B cell (primary cell): ENCODE measurements around the gene PUM1.

Experiments used
- CTCF ChIP-seq: fragments of 200-600 bp; IDR thresholded peaks from one replicate; pipeline ENCODE4 v1.8.0; 2022; ENCODE audit warnings: antibody characterized with exemption, mild to moderate bottlenecking
- EZH2 ChIP-seq: IDR thresholded peaks from 2 replicates; pipeline ENCODE4 v1.6.1; 2012; ENCODE audit warnings: borderline replicate concordance, low read depth, mild to moderate bottlenecking, moderate library complexity, low read length; ENCODE audit not compliant: insufficient read depth, poor library complexity, severe bottlenecking

DNA sequence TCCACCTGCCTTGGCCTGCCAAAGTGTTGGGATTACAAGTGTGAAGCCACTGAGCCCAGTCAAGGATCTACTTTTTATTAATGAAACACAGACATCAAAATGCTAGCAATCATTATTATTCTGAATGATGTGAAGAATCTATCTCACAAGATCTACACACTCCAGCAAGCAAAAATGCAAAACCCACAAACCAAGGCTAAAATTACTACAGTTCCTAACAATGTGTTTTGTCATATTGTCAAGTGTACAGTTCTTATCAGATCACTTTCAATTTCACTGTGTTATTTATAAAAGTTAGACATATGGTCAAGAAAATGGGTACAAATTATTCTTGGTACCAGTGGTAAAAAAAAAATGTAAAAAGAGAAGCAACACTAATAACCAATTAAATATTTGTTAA, 95.6 kb downstream of the PUM1 start:
- TF ChIP-seq CTCF, result no peak
- no peak for TF ChIP-seq EZH2
